ENCODE data around the gene CMTM3. TPM values are rescaled to one million over a fixed set of nuclear protein-coding genes. Genes with fewer than 3 reads are reported as not detected.
"Not testable (repeated sequence)": the region's sequence is repeated elsewhere in the genome, so short reads cannot be mapped to it uniquely, and the experiment has no call there.

The CMTM3 gene
- total and polyA plus RNA-seq, 10 donors, result 16.2 to 53.1 (median 39.1) TPM

DNA sequence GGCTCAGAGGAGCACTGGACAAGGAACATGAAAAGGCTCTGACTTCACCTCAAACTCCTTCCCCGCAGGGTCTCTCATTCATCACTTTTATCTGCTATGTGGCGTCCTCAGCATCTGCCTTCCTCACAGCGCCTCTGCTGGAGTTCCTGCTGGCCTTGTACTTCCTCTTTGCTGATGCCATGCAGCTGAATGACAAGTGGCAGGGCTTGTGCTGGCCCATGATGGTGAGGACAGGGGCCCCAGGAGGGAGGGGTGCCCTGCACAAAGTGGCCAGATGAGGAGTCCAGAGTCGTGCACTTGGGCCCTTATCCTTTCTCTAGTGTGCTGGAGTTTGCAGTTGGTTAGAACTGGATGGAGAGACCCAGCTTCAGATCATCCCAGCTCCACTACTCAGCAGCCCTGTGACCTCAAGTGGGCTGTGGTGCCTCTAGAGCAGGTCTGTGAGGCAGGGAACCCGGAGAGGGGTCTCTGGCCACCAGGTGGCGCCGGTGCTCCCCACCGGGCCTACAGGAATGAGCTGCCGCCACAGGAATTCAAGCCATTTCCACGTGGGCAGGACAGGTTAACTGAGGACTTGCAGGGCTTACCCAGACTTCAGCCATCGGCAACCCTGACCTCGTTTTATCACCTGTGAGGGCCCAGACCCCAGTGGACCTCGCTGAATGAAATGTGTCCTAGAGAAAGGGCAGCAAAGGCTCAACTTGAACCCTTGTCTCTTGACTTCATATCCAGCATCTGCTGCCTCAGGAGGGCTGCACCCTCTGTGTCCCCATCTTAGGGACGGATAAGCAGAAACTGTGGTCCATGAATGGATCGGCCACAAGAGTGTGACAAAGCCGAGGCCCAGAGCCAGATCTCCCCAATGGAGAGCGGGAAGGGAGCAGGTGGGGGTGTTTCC, 4.0 kb downstream of the CMTM3 start:
- peak overlapping the region in 1 of 8 donors; percentile 8 for H3K4me3 ChIP-seq
- peak; percentile 94 for DNase-seq
- peaks cover 32 to 57% (median 52%) of the 10 kb centered on the region in 6 donors for H3K4me1 ChIP-seq
- H3K36me3 ChIP-seq, result peaks cover 0 to 49% (median 43%) of the 10 kb centered on the region in 6 donors
- intact Hi-C loops (cut with DNase I; ENCODE audit: low total_unique reads), result no loop called here
- no peaks in the 10 kb centered on the region for H3K9me3 ChIP-seq
- peak overlapping the region in 3 of 8 donors; percentile 0 to 45 (median 34) for H3K27ac ChIP-seq
- 31 to 66% (median 37%) methylated on average over 9 to 17 of the region's 17 CpGs for WGBS, 5 donors
- peaks cover 0 to 16% (median 0%) of the 10 kb centered on the region in 7 donors for H3K27me3 ChIP-seq (replicated peaks in 1 of 7)
- TF ChIP-seq POLR2AphosphoS5 (IDR thresholded peaks at IDR 0.05) (peak; percentile 14 to 55 (median 52)), POLR2A (IDR thresholded peaks at IDR 0.05) (no peak), CTCF (IDR thresholded peaks at IDR 0.05 in 8 of 11, conservative IDR thresholded peaks at IDR 0.05 in 3 of 11) (peak; percentile 56 to 94 (median 88))

DNA sequence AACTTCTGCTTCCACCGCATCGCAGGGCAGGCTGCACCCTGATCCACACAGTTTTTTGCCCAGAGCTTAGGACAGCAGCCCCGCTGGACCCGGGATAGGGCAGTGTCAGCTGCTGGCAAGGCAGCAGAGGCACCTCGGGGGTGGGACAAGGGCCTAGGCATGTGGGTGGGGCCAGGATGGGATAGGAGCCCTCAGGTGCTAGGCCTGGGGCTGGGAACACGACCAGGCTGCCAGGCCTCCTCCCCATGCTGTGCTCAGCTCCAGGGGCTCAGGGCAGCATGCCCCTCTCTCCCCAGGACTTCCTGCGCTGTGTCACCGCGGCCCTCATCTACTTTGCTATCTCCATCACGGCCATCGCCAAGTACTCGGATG, 4.6 kb downstream of the CMTM3 start:
- Histone ChIP-seq H3K4me3 (no peak overlapping the region), H3K4me1 (peaks cover 32 to 51% (median 45%) of the 10 kb centered on the region in 6 donors), H3K27ac (peak overlapping the region in 1 of 8 donors; percentile 45), H3K9me3 (no peaks in the 10 kb centered on the region), H3K36me3 (peaks cover 0 to 55% (median 46%) of the 10 kb centered on the region in 6 donors), H3K27me3 (replicated peaks in 1 of 7) (peaks cover 0 to 14% (median 0%) of the 10 kb centered on the region in 7 donors)
- TF ChIP-seq POLR2A (IDR thresholded peaks at IDR 0.05), result no peak
- no peak for TF ChIP-seq POLR2AphosphoS5 (IDR thresholded peaks at IDR 0.05)
- TF ChIP-seq CTCF (IDR thresholded peaks at IDR 0.05 in 8 of 11, conservative IDR thresholded peaks at IDR 0.05 in 3 of 11), result no peak
- DNase-seq, result no peak
- WGBS, 5 donors, result 89 to 92% (median 91%) methylated on average over 10 to 12 of the region's 12 CpGs
- intact Hi-C loops (cut with DNase I; ENCODE audit: low total_unique reads), result no loop called here

- H3K36me3 ChIP-seq, result peaks cover 0 to 64% (median 50%) of the 10 kb centered on the region in 6 donors
- TF ChIP-seq POLR2AphosphoS5 (IDR thresholded peaks at IDR 0.05) (no peak), POLR2A (IDR thresholded peaks at IDR 0.05) (no peak), CTCF (IDR thresholded peaks at IDR 0.05 in 8 of 11, conservative IDR thresholded peaks at IDR 0.05 in 3 of 11) (no peak)
- H3K27ac ChIP-seq, result no peak overlapping the region
- 89 to 95% (median 93%) methylated on average over 14 of the region's 14 CpGs for WGBS, 5 donors
- intact Hi-C loops (cut with DNase I; ENCODE audit: low total_unique reads), result no loop called here
- H3K27me3 ChIP-seq (replicated peaks in 1 of 7), result peaks cover 0 to 7% (median 0%) of the 10 kb centered on the region in 7 donors
- no peaks in the 10 kb centered on the region for H3K9me3 ChIP-seq
- DNase-seq, result peak; percentile 72
- H3K4me3 ChIP-seq, result no peak overlapping the region
- H3K4me1 ChIP-seq, result peaks cover 32 to 42% (median 38%) of the 10 kb centered on the region in 6 donors
Observed at GRCh38 chr16:66610111-66610820, 5.8 kb downstream of the CMTM3 start.

- 89 to 95% (median 93%) methylated on average over 6 to 8 of the region's 8 CpGs for WGBS, 5 donors
- peaks cover 16 to 26% (median 21%) of the 10 kb centered on the region in 6 donors for H3K4me1 ChIP-seq
- DNase-seq, result peak; percentile 51
- H3K27ac ChIP-seq; H3K27me3 ChIP-seq (replicated peaks in 1 of 7); H3K4me3 ChIP-seq; intact Hi-C loops (cut with DNase I; ENCODE audit: low total_unique reads); H3K9me3 ChIP-seq: not testable (repeated sequence)
- H3K36me3 ChIP-seq, result peaks cover 0 to 64% (median 50%) of the 10 kb centered on the region in 6 donors
Observed at GRCh38 chr16:66611911-66612310, 7.4 kb downstream of the CMTM3 start.
